ENCODE data around the gene OGDH.

Gene OGDH

DNA sequence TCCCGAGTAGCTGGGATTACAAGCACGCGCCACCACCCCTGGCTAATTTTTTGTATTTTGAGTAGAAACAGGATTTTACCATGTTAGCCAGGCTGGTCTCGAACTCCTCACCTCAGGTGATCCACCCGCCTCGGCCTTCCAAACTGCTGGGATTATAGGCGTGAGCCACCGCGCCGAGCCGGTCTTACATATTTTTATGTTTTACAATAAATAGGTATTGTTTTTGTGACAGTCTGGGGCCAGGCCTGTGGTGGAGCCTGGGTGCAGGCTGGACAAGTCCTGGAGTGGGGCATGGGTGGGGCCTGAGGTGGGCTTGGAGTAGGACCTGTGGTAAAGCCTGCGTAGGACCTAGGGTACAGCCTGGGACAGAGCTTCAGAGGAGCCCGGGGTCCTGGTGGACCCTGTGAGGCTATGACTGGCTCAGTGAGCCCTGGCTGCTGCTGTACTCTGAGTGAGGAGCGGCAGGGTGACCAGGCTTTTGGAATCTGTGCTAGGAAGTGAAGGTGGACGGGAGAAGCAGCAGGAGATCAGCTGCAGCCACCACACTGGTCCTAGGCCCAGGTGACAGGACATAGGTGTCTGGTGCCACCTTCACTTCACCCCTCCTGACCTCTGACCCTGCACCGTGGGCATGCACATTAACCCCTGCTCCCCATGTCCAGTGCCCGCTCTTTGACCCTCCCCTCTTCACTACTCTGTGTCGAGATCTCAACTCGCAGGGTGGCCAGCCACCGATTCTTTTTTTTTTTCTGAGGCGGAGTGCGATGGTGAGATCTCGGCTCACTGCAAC lies 132.6 kb downstream of the OGDH start:
- DNase-seq (ENCODE audit: low read depth), result no peak
- no peak for TF ChIP-seq CTCF (IDR thresholded peaks at IDR 0.05; ENCODE audit: low read depth, low read length, missing control alignments)
- H3K4me3 ChIP-seq (ENCODE audit: low read depth, low read length), result no peak overlapping the region

DNA sequence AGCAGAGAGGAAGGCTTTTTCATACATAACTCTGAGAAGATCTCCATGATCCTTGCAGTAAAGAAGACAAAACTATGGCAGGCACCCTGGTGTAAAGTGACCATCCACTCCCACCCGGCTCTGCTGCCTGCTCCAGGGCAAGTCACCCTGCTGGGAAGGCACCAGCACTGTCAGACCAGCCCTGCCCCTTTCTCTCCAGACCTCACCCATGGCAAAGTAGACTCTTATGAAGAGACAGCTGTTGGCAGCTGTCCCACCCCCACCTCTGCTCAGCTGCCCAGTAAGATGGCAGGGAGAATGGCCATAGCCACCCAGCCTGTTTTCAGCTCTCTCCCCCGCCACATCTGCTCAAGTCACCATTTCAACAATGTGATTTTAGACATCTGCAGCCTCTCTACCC lies 133.6 kb downstream of the OGDH start:
- no peak overlapping the region for H3K4me3 ChIP-seq (ENCODE audit: low read depth, low read length)
- DNase-seq (ENCODE audit: low read depth), result no peak
- no peak for TF ChIP-seq CTCF (IDR thresholded peaks at IDR 0.05; ENCODE audit: low read depth, low read length, missing control alignments)

- no peak overlapping the region for H3K4me3 ChIP-seq (ENCODE audit: low read depth, low read length)
- DNase-seq (ENCODE audit: low read depth), result no peak
Measured at GRCh38 chr7:44743750-44744149, 137.3 kb downstream of the OGDH start.

GRCh38 chr7:44748045-44748947 lies 141.9 kb downstream of the OGDH start, which contains the start of gene ZMIZ2:
Gene ZMIZ2 (plus strand): TSS chr7:44748847. CDS start chr7:44756250, 7,403 bp downstream.
- peak within 1 kb of the TSS; percentile 91 for H3K4me3 ChIP-seq (ENCODE audit: low read depth, low read length)

More at GRCh38 chr7:44743750-44744149, 137.3 kb downstream of the OGDH start:
- no peak for TF ChIP-seq CTCF (IDR thresholded peaks at IDR 0.05; ENCODE audit: low read depth, low read length, missing control alignments)

GRCh38 chr7:44748948-44749731 lies 142.7 kb downstream of the OGDH start:
- H3K4me3 ChIP-seq (ENCODE audit: low read depth, low read length), result peak overlapping the region; percentile 91
- no peak for TF ChIP-seq CTCF (IDR thresholded peaks at IDR 0.05; ENCODE audit: low read depth, low read length, missing control alignments)
- DNase-seq (ENCODE audit: low read depth), result no peak

More at GRCh38 chr7:44748045-44748947, 141.9 kb downstream of the OGDH start, which contains the start of gene ZMIZ2:
- DNase-seq (ENCODE audit: low read depth), result no peak
- TF ChIP-seq CTCF (IDR thresholded peaks at IDR 0.05; ENCODE audit: low read depth, low read length, missing control alignments), result no peak

DNA sequence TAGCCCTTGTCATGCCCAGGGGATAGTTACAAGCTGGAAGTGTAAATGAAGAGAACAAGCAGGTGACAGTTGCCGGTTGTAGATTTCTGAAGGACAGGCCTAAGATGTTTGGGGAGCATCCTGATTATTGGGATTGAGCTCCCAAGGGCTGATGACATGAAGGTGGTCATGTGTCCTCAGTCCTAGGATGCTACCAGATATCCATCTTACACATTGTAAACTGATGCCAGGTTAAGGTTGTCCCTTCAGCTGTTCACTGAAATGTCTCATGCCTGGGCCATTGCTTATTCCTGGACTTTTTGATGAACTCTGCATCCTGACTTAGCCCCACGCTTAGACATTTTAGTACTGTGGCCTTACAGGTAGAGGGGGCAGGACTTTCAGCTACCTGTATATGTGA lies 143.6 kb downstream of the OGDH start:
- peak overlapping the region; percentile 91 for H3K4me3 ChIP-seq (ENCODE audit: low read depth, low read length)
- no peak for TF ChIP-seq CTCF (IDR thresholded peaks at IDR 0.05; ENCODE audit: low read depth, low read length, missing control alignments)
- no peak for DNase-seq (ENCODE audit: low read depth)
